ENCODE measurements around the gene HTR4. TPM values are rescaled to one million over a fixed set of nuclear protein-coding genes. Genes with fewer than 3 reads are reported as not detected.

Gene HTR4
- total RNA-seq, 2 experiments from 2014 or later, result not detected

DNA sequence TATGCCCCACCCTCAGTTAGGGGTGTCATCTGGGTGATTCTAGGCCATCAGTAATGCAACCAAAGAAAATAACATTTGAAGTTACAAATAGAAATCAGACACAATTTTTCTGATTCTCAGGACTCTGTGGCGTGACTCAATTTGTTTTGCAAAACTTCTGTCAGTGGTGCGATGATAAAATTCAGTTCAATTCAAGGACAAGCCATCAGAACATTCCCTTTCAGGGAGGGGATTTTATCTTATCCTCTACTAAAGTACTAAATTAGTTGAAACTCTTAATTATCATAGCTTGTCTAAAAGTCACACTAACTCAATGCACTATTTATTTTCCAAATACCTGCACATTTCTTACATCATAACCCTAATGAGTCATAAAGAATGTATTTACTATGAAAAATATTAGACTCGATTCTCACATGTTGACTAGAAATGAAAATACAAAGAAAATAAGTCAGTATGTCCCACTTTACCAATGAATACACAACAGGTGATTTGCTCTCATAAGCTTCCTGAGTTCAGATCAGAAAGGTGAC is 28.2 kb downstream of the HTR4 start:
- peaks cover 2% of the 10 kb centered on the region for H3K4me1 Mint-ChIP-seq (ENCODE audit: low read depth)
- TF ChIP-seq, protein P1, sequence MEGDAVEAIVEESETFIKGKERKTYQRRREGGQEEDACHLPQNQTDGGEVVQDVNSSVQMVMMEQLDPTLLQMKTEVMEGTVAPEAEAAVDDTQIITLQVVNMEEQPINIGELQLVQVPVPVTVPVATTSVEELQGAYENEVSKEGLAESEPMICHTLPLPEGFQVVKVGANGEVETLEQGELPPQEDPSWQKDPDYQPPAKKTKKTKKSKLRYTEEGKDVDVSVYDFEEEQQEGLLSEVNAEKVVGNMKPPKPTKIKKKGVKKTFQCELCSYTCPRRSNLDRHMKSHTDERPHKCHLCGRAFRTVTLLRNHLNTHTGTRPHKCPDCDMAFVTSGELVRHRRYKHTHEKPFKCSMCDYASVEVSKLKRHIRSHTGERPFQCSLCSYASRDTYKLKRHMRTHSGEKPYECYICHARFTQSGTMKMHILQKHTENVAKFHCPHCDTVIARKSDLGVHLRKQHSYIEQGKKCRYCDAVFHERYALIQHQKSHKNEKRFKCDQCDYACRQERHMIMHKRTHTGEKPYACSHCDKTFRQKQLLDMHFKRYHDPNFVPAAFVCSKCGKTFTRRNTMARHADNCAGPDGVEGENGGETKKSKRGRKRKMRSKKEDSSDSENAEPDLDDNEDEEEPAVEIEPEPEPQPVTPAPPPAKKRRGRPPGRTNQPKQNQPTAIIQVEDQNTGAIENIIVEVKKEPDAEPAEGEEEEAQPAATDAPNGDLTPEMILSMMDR (IDR thresholded peaks at IDR 0.05), result no peak
- CTCF ChIA-PET, result no interaction called here
- no peak overlapping the region for H3K27ac Mint-ChIP-seq
- intact Hi-C loops (cut with micrococcal nuclease), result no loop called here
- no peak for ATAC-seq
- no peaks in the 10 kb centered on the region for H3K36me3 Mint-ChIP-seq (ENCODE audit: low read depth)
- H3K27me3 Mint-ChIP-seq, result peaks cover 10% of the 10 kb centered on the region
- H3K4me3 Mint-ChIP-seq, result no peak overlapping the region
- H3K9me3 Mint-ChIP-seq, result no peaks in the 10 kb centered on the region
- POLR2A ChIA-PET, result no interaction called here
- no peak for DNase-seq

DNA sequence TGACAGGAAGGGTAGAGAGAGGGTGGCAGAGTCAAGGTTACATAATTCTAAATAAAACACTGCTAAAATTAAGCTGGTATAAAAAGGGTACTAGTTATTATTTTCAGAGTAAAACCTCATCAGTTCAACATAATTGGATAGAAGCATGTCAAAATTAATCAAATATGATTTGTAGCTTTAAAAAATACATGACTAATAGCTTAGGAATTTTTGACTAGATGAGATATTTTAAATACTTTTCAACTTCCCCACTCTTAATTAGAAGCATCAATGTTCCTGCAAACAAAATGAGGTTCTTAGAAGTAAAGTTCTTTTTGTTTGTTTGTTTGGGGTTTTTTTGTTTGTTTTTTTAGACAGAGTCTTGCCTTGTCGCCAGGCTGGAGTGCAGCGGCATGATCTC is 29.1 kb downstream of the HTR4 start:
- CTCF ChIA-PET, result interaction anchor here (2.3 kb wide), 1 partner anchor 106 kb away, joined by 9 read pairs; no protein-coding TSS in a partner anchor

DNA sequence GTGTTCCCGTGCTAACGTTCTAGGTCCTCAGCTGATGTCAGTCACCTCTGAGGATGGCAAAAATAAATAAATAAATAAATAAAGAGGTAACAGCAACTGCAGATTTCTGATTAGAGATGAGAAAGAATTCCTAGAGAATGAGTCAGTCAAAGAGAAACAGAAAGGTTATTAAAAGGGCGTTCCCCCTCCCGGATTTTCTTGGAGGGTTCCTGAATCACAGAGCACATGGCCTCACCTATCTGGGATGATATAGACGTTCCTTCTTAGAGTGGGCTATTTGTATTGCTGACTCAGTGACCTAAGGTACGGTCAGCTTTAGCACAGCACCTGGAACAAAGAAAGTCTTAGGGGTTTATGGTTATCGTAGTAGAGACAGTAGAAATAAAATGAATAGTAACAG is 30.6 kb downstream of the HTR4 start:
- no peak overlapping the region for H3K27ac Mint-ChIP-seq
- H3K4me1 Mint-ChIP-seq (ENCODE audit: low read depth), result peaks cover 19% of the 10 kb centered on the region
- intact Hi-C loops (cut with micrococcal nuclease), result loop anchor here (5.0 kb wide), 1 partner anchor 84 kb away; no protein-coding TSS in a partner anchor
- ATAC-seq (no peak), DNase-seq (no peak)
- no peaks in the 10 kb centered on the region for H3K36me3 Mint-ChIP-seq (ENCODE audit: low read depth)
- peaks cover 11% of the 10 kb centered on the region for H3K27me3 Mint-ChIP-seq
- ChIA-PET CTCF (interaction anchor here (2.3 kb wide), 1 partner anchor 107 kb away, joined by 9 read pairs; no protein-coding TSS in a partner anchor), POLR2A (interaction anchor here (0.6 kb wide), 1 partner anchor 88 kb away, joined by 3 read pairs; no protein-coding TSS in a partner anchor)
- H3K4me3 Mint-ChIP-seq, result no peak overlapping the region
- TF ChIP-seq, protein P1 (IDR thresholded peaks at IDR 0.05), result no peak
- H3K9me3 Mint-ChIP-seq, result no peaks in the 10 kb centered on the region

More for the DNA sequence above, 29.1 kb downstream of the HTR4 start:
- ATAC-seq (no peak), DNase-seq (no peak)
- Mint-ChIP-seq H3K27ac (no peak overlapping the region), H3K27me3 (peaks cover 10% of the 10 kb centered on the region), H3K4me3 (no peak overlapping the region), H3K4me1 (ENCODE audit: low read depth) (peaks cover 9% of the 10 kb centered on the region), H3K9me3 (no peaks in the 10 kb centered on the region), H3K36me3 (ENCODE audit: low read depth) (no peaks in the 10 kb centered on the region)
- TF ChIP-seq, protein P1 (IDR thresholded peaks at IDR 0.05), result no peak
- POLR2A ChIA-PET, result no interaction called here
- intact Hi-C loops (cut with micrococcal nuclease), result no loop called here

DNA sequence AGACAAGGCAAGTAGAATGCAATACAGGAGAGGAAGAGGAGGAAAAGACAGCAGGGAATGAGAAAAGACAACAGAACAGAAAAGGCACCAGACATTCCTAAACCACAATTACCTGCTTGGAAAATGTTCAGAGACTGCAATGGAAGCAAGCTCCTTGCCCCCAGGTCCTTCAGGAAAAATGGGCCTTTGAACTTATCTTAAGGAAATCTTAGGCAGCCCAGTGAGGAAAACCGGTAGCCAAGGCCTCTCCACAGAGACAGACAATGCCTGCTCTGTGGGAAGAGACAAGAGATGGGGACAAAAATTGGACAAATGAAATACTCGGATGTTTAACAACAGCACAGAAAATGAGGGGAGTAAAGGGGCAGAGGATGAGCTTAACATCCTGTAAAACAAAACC is 31.2 kb downstream of the HTR4 start:
- no peak for ATAC-seq
- ChIA-PET POLR2A (interaction anchor here (0.6 kb wide), 1 partner anchor 89 kb away, joined by 3 read pairs; no protein-coding TSS in a partner anchor), CTCF (no interaction called here)
- Mint-ChIP-seq H3K4me1 (ENCODE audit: low read depth) (peaks cover 19% of the 10 kb centered on the region), H3K9me3 (no peaks in the 10 kb centered on the region), H3K27ac (no peak overlapping the region), H3K36me3 (ENCODE audit: low read depth) (no peaks in the 10 kb centered on the region), H3K27me3 (peaks cover 12% of the 10 kb centered on the region), H3K4me3 (no peak overlapping the region)
- intact Hi-C loops (cut with micrococcal nuclease), result loop anchor here (5.0 kb wide), 1 partner anchor 84 kb away; no protein-coding TSS in a partner anchor
- DNase-seq, result no peak
- TF ChIP-seq, protein P1 (IDR thresholded peaks at IDR 0.05), result no peak

DNA sequence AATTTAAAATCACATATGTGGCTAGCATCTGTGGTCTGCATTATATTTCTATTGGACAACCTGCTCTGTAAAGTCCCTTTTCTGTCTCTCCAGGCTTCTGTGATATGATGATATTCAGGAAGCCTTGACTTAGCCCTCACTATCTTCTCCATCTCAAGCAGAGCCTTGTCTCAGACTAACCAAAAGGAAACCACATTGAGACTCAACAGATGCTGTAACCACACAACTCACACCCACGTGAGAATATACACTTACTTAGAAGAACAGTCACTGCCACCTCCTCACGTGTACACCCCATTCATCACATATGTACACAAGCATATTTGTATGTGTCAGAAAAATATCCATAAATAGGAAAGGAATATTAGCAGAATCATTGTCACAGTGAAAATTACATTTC is 33.6 kb downstream of the HTR4 start:
- intact Hi-C loops (cut with micrococcal nuclease), result loop anchor here (5.0 kb wide), 1 partner anchor 87 kb away; no protein-coding TSS in a partner anchor

More for the DNA sequence above, 33.6 kb downstream of the HTR4 start:
- ChIA-PET CTCF (no interaction called here), POLR2A (no interaction called here)
- H3K4me1 Mint-ChIP-seq (ENCODE audit: low read depth), result peaks cover 19% of the 10 kb centered on the region
- peaks cover 12% of the 10 kb centered on the region for H3K27me3 Mint-ChIP-seq
- DNase-seq (peak; percentile 54), ATAC-seq (peak; percentile 92)
- no peaks in the 10 kb centered on the region for H3K36me3 Mint-ChIP-seq (ENCODE audit: low read depth)
- H3K4me3 Mint-ChIP-seq, result no peak overlapping the region
- H3K9me3 Mint-ChIP-seq, result no peaks in the 10 kb centered on the region
- TF ChIP-seq, protein P1 (IDR thresholded peaks at IDR 0.05), result no peak
- no peak overlapping the region for H3K27ac Mint-ChIP-seq

Data from activated CD8-positive, alpha-beta T cell treated with anti-CD3 and anti-CD28 coated beads for 36 hours (primary cell).